H9 (cell line): Measurements from ENCODE around the gene ANKRD11. TPM values are rescaled to one million over a fixed set of nuclear protein-coding genes. Genes with fewer than 3 reads are reported as not detected.
A peak's percentile ranks its signal among the peaks of the same experiment; 100 is the strongest.

Source experiments
- DNase-seq: peaks from one replicate; pipeline ENCODE4 v3.0.0-alpha.2; 2017
- H2AFZ ChIP-seq: one replicate; pipeline ENCODE4 v1.6.1; 2013; ENCODE audit warnings: mild to moderate bottlenecking, low read length, control low read depth, moderate library complexity
- H2AK5ac ChIP-seq: 2 replicates; pipeline ENCODE4 v1.6.1; 2013; ENCODE audit warnings: low read length, control low read depth, mixed read lengths; ENCODE audit not compliant: insufficient read length
- H2BK120ac ChIP-seq: one replicate; pipeline ENCODE4 v1.6.1; 2013; ENCODE audit warnings: low read depth, mild to moderate bottlenecking, low read length, control low read depth, inconsistent platforms; ENCODE audit not compliant: poor library complexity, severe bottlenecking
- H2BK12ac ChIP-seq: 2 replicates; pipeline ENCODE4 v1.6.1; 2013; ENCODE audit warnings: low read length, control low read depth, mixed read lengths, low read depth; ENCODE audit not compliant: insufficient read length
- H2BK15ac ChIP-seq: 2 replicates; pipeline ENCODE4 v1.6.1; 2013; ENCODE audit warnings: low read depth, low read length, control low read depth
- H2BK20ac ChIP-seq: one replicate; pipeline ENCODE4 v1.6.1; 2013; ENCODE audit warnings: low read depth, mild to moderate bottlenecking, low read length, control low read depth, inconsistent platforms; ENCODE audit not compliant: poor library complexity, severe bottlenecking
- H2BK5ac ChIP-seq: 2 replicates; pipeline ENCODE4 v1.6.1; 2013; ENCODE audit warnings: low read length, control low read depth, mixed read lengths; ENCODE audit not compliant: insufficient read length
- H3K14ac ChIP-seq: 2 replicates; pipeline ENCODE4 v1.6.1; 2013; ENCODE audit warnings: low read length, control low read depth; ENCODE audit not compliant: insufficient read depth
- H3K18ac ChIP-seq: 2 replicates; pipeline ENCODE4 v1.6.1; 2013; ENCODE audit warnings: low read depth, mild to moderate bottlenecking, mixed read lengths, low read length, control low read depth; ENCODE audit not compliant: insufficient read length
- H3K23ac ChIP-seq: 2 replicates; pipeline ENCODE4 v1.6.1; 2013; ENCODE audit warnings: low read length, control low read depth, mixed read lengths, low read depth; ENCODE audit not compliant: insufficient read length
- H3K23me2 ChIP-seq: 2 replicates; pipeline ENCODE4 v1.6.1; 2013; ENCODE audit warnings: low read depth, mild to moderate bottlenecking, mixed read lengths, low read length, control low read depth; ENCODE audit not compliant: insufficient read length, poor library complexity, severe bottlenecking
- H3K27ac ChIP-seq: 2 replicates; pipeline ENCODE4 v1.5.1; 2013; ENCODE audit warnings: low read length, control low read depth, mixed read lengths, low read depth; ENCODE audit not compliant: insufficient read length
- H3K27me3 ChIP-seq: 2 replicates; pipeline ENCODE4 v1.6.1; 2013; ENCODE audit warnings: low read length, control low read depth, inconsistent platforms; ENCODE audit not compliant: insufficient read depth
- H3K4ac ChIP-seq: 2 replicates; pipeline ENCODE4 v1.6.1; 2013; ENCODE audit warnings: low read depth, mild to moderate bottlenecking, control low read depth, inconsistent platforms, low read length, moderate library complexity
- H3K4me1 ChIP-seq: 2 replicates; pipeline ENCODE4 v1.6.1; 2013; ENCODE audit warnings: low read length, control low read depth, inconsistent platforms; ENCODE audit not compliant: insufficient read depth
- H3K4me2 ChIP-seq: 2 replicates; pipeline ENCODE4 v1.6.1; 2013; ENCODE audit warnings: low read length, control low read depth, mixed read lengths; ENCODE audit not compliant: insufficient read length, insufficient read depth
- H3K56ac ChIP-seq: 2 replicates; pipeline ENCODE4 v1.6.1; 2013; ENCODE audit warnings: low read depth, mild to moderate bottlenecking, mixed read lengths, low read length, control low read depth; ENCODE audit not compliant: insufficient read length
- H3K79me1 ChIP-seq: 2 replicates; pipeline ENCODE4 v1.6.1; 2013; ENCODE audit warnings: low read depth, mild to moderate bottlenecking, moderate library complexity, low read length, control low read depth, inconsistent platforms; ENCODE audit not compliant: insufficient read depth, poor library complexity, severe bottlenecking
- H3K79me2 ChIP-seq: 2 replicates; pipeline ENCODE4 v1.6.1; 2013; ENCODE audit warnings: low read length, control low read depth, inconsistent platforms; ENCODE audit not compliant: insufficient read depth
- H3K9ac ChIP-seq: 2 replicates; pipeline ENCODE4 v1.6.1; 2013; ENCODE audit warnings: low read length, control low read depth, mixed read lengths; ENCODE audit not compliant: insufficient read length; ENCODE audit errors: extremely low read depth
- H3K9me3 ChIP-seq: one replicate; pipeline ENCODE4 v1.6.1; 2013; ENCODE audit warnings: low read depth, low read length, inconsistent platforms; ENCODE audit not compliant: control insufficient read depth
- H3T11ph ChIP-seq: one replicate; pipeline ENCODE4 v1.6.1; 2013; ENCODE audit warnings: mild to moderate bottlenecking, low read length, control low read depth, inconsistent platforms
- H4K20me1 ChIP-seq: one replicate; pipeline ENCODE4 v1.6.1; 2013; ENCODE audit not compliant: control insufficient read depth, insufficient read length, insufficient read depth
- H4K5ac ChIP-seq: 2 replicates; pipeline ENCODE4 v1.6.1; 2013; ENCODE audit warnings: low read depth, mild to moderate bottlenecking, mixed read lengths, low read length, control low read depth; ENCODE audit not compliant: insufficient read length
- H4K8ac ChIP-seq: replicated peaks from 2 replicates; pipeline ENCODE4 v1.6.1; 2013; ENCODE audit warnings: low read length, control low read depth, mixed read lengths, low read depth; ENCODE audit not compliant: insufficient read length
- H4K91ac ChIP-seq: 2 replicates; pipeline ENCODE4 v1.6.1; 2013; ENCODE audit warnings: low read depth, mild to moderate bottlenecking, moderate library complexity, mixed read lengths, low read length, control low read depth; ENCODE audit not compliant: insufficient read length
- H3K27ac Mint-ChIP-seq, 3 experiments: 2 replicates in 2 of 3; 3 replicates in 1 of 3; pipeline ENCODE4 v1.8.0; 2020 to 2021; ENCODE audit warnings: mixed read lengths in 3 of 3, mild to moderate bottlenecking in 1 of 3, moderate library complexity in 1 of 3
- H3K27me3 Mint-ChIP-seq: 2 replicates; pipeline ENCODE4 v1.8.0; 2021; ENCODE audit warnings: low read depth, mild to moderate bottlenecking, moderate library complexity, mixed read lengths
- H3K36me3 Mint-ChIP-seq, 3 experiments: 2 replicates in 2 of 3; 3 replicates in 1 of 3; pipeline ENCODE4 v1.8.0; 2020 to 2021; ENCODE audit warnings: low read depth in 3 of 3, mixed read lengths in 3 of 3; ENCODE audit not compliant: insufficient read depth in 1 of 3
- H3K4me1 Mint-ChIP-seq, 2 experiments: 2 replicates each; pipeline ENCODE4 v1.8.0; 2020; ENCODE audit warnings: mixed read lengths in 2 of 2
- H3K4me3 Mint-ChIP-seq, 2 experiments: 2 replicates in 1 of 2; 3 replicates in 1 of 2; pipeline ENCODE4 v1.8.0; 2020 to 2021; ENCODE audit warnings: mild to moderate bottlenecking in 2 of 2, mixed read lengths in 2 of 2, moderate library complexity in 1 of 2
- H3K9me3 Mint-ChIP-seq, 2 experiments: 2 replicates in 1 of 2; 3 replicates in 1 of 2; pipeline ENCODE4 v1.8.0; 2020; ENCODE audit warnings: mild to moderate bottlenecking in 2 of 2, mixed read lengths in 2 of 2, moderate library complexity in 1 of 2
- WGBS: extraction: QIAGEN DNeasy Blood & Tissue Kit; methylation state at CpG from one replicate; pipeline ENCODE4 v1.1.7; 2013; ENCODE audit warnings: missing lambda C conversion rate, low lambda C conversion rate, mixed read lengths; ENCODE audit not compliant: insufficient read length; ENCODE audit errors: extremely low coverage; 5-methylcytosine and 5-hydroxymethylcytosine counted together
- total RNA-seq: library from RNA; stranded (reverse); gene quantifications from 2 replicates; pipeline ENCODE4 v1.2.1, GENCODE V29; 2021
- TF ChIP-seq, protein P1 (sequence below): fragments of 200-600 bp; sonication (generic); conservative IDR thresholded peaks from 3 replicates; pipeline ENCODE4 v1.8.0; 2021; ENCODE audit warnings: antibody characterized with exemption, mild to moderate bottlenecking

Gene ANKRD11
- total RNA-seq, 1 experiment from 2014 or later, result 181 TPM

DNA sequence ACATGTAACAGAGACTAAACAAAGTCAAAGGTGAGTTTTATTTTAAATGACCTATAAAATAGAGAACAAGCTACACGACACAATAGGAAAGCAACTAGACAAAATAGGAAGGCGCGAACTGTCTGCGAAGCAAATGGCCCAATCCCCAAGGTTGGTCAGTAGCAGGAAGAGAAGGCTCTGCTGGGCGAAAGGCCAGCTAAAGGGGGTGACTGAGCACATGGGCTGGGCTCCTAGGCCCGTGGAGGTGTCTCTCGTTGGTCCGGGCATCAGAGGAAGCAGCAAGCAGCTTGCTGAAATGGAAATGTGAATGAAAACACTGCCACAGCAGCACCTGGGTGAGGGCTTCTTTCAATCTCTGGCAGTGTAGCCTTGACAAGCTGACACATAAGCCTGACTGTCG is 143.5 kb downstream of the ANKRD11 start:
- H3T11ph ChIP-seq, result no peak overlapping the region
- no peak overlapping the region for H2BK15ac ChIP-seq
- H3K23ac ChIP-seq, result no peak overlapping the region
- H3K4me1 ChIP-seq, result peaks cover 8% of the 10 kb centered on the region; the same call in 1 of the 2 replicates
- H3K18ac ChIP-seq, result no peak overlapping the region
- H2AK5ac ChIP-seq, result no peak overlapping the region
- no peaks in the 10 kb centered on the region for H3K9me3 ChIP-seq
- H3K4me3 Mint-ChIP-seq, result peak overlapping the region in 1 of 2 experiments; percentile 2; a peak in 1 of 5 replicates
- H3K4ac ChIP-seq, result no peak overlapping the region
- H3K14ac ChIP-seq, result no peak overlapping the region
- peaks cover 51 to 59% of the 10 kb centered on the region in 2 experiments for H3K4me1 Mint-ChIP-seq
- H3K9me3 Mint-ChIP-seq, result no peaks in the 10 kb centered on the region
- H3K4me2 ChIP-seq, result no peak overlapping the region
- H3K27ac Mint-ChIP-seq, result peak overlapping the region in 2 of 3 experiments; percentile 14 to 53; a peak in 3 of 7 replicates
- no peaks in the 10 kb centered on the region for H3K23me2 ChIP-seq
- TF ChIP-seq, protein P1, sequence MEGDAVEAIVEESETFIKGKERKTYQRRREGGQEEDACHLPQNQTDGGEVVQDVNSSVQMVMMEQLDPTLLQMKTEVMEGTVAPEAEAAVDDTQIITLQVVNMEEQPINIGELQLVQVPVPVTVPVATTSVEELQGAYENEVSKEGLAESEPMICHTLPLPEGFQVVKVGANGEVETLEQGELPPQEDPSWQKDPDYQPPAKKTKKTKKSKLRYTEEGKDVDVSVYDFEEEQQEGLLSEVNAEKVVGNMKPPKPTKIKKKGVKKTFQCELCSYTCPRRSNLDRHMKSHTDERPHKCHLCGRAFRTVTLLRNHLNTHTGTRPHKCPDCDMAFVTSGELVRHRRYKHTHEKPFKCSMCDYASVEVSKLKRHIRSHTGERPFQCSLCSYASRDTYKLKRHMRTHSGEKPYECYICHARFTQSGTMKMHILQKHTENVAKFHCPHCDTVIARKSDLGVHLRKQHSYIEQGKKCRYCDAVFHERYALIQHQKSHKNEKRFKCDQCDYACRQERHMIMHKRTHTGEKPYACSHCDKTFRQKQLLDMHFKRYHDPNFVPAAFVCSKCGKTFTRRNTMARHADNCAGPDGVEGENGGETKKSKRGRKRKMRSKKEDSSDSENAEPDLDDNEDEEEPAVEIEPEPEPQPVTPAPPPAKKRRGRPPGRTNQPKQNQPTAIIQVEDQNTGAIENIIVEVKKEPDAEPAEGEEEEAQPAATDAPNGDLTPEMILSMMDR, result no peak
- no peak overlapping the region for H4K8ac ChIP-seq
- H3K79me1 ChIP-seq, result no peaks in the 10 kb centered on the region
- H2BK5ac ChIP-seq, result no peak overlapping the region
- H3K56ac ChIP-seq, result no peak overlapping the region
- no peak overlapping the region for H3K9ac ChIP-seq
- no peaks in the 10 kb centered on the region for H3K27me3 ChIP-seq
- H3K27ac ChIP-seq, result no peak overlapping the region
- no peak overlapping the region for H2AFZ ChIP-seq
- DNase-seq, result no peak
- no peak overlapping the region for H4K91ac ChIP-seq
- no CpG with 5 or more reads among the region's 9 CpGs for WGBS
- H2BK120ac ChIP-seq, result no peak overlapping the region
- H4K20me1 ChIP-seq, result no peaks in the 10 kb centered on the region
- H3K27me3 Mint-ChIP-seq, result no peaks in the 10 kb centered on the region
- peaks cover 0 to 7% (median 0%) of the 10 kb centered on the region in 3 experiments; a peak in 3 of 7 replicates for H3K36me3 Mint-ChIP-seq
- H3K79me2 ChIP-seq, result peaks cover 65% of the 10 kb centered on the region; the same call in 1 of the 2 replicates
- no peak overlapping the region for H4K5ac ChIP-seq
- H2BK20ac ChIP-seq, result no peak overlapping the region
- H2BK12ac ChIP-seq, result no peak overlapping the region
